GM21737 (cell line): ENCODE data around the gene ENOPH1.
"Not testable (repeated sequence)": the region's sequence is repeated elsewhere in the genome, so short reads cannot be mapped to it uniquely, and the experiment has no call there.

Experiments used
- ATAC-seq: cut with Tn5 transposase; IDR thresholded peaks from one replicate; pipeline ENCODE4 v1.9.1; 2021; ENCODE audit warnings: mild to moderate bottlenecking, moderate library complexity; ENCODE audit not compliant: unreplicated experiment

The ENOPH1 gene

GRCh38 chr4:82467471-82467870, 37.1 kb downstream of the ENOPH1 start:
- no peak for ATAC-seq

- ATAC-seq, result no peak
Measured at GRCh38 chr4:82469791-82470345, 39.5 kb downstream of the ENOPH1 start.

- ATAC-seq, result not testable (repeated sequence)
Measured at GRCh38 chr4:82473080-82473479, 42.7 kb downstream of the ENOPH1 start.

- no peak for ATAC-seq
Measured at GRCh38 chr4:82473621-82474164, 43.3 kb downstream of the ENOPH1 start.

GRCh38 chr4:82475931-82476330, 45.5 kb downstream of the ENOPH1 start:
- not testable (repeated sequence) for ATAC-seq

- not testable (repeated sequence) for ATAC-seq
Measured at GRCh38 chr4:82477469-82477868, 47.1 kb downstream of the ENOPH1 start.

GRCh38 chr4:82479562-82479961, 49.2 kb downstream of the ENOPH1 start:
- ATAC-seq, result no peak

GRCh38 chr4:82480771-82481505, 50.5 kb downstream of the ENOPH1 start:
- no peak for ATAC-seq

GRCh38 chr4:82481506-82481840, 51.1 kb downstream of the ENOPH1 start:
- no peak for ATAC-seq

GRCh38 chr4:82482387-82482786, 52.0 kb downstream of the ENOPH1 start:
- ATAC-seq, result no peak

GRCh38 chr4:82484996-82485783, 54.8 kb downstream of the ENOPH1 start:
- no peak for ATAC-seq

- no peak for ATAC-seq
Measured at GRCh38 chr4:82489076-82489475, 58.7 kb downstream of the ENOPH1 start.

- ATAC-seq, result no peak
Measured at GRCh38 chr4:82489987-82490386, 59.6 kb downstream of the ENOPH1 start.

- ATAC-seq, result no peak
Measured at GRCh38 chr4:82491251-82491960, 61.0 kb downstream of the ENOPH1 start.

- ATAC-seq, result no peak
Measured at GRCh38 chr4:82493721-82494425, 63.5 kb downstream of the ENOPH1 start.

- ATAC-seq, result no peak
Measured at GRCh38 chr4:82495666-82496065, 65.3 kb downstream of the ENOPH1 start.

- no peak for ATAC-seq
Measured at GRCh38 chr4:82496349-82496748, 66.0 kb downstream of the ENOPH1 start.

- no peak for ATAC-seq
Measured at GRCh38 chr4:82499738-82500434, 69.5 kb downstream of the ENOPH1 start.

- no peak for ATAC-seq
Measured at GRCh38 chr4:82500435-82501153, 70.2 kb downstream of the ENOPH1 start.
